GM21717 (cell line): ENCODE results near the gene CDC42.

Source experiments
- ATAC-seq: cut with Tn5 transposase; IDR thresholded peaks from one replicate; pipeline ENCODE4 v1.9.1; 2021; ENCODE audit warnings: mild to moderate bottlenecking, moderate library complexity; ENCODE audit not compliant: unreplicated experiment

The CDC42 gene

GRCh38 chr1:22037520-22037919 lies 15.0 kb upstream of the CDC42 start:
- no peak for ATAC-seq

GRCh38 chr1:22038036-22038435 lies 14.5 kb upstream of the CDC42 start:
- ATAC-seq: no peak

GRCh38 chr1:22039594-22040285 lies 12.8 kb upstream of the CDC42 start:
- ATAC-seq: peak; percentile 96

GRCh38 chr1:22040286-22040623 lies 12.3 kb upstream of the CDC42 start:
- no peak for ATAC-seq

- ATAC-seq: no peak
Measured at GRCh38 chr1:22041505-22041904, 11.0 kb upstream of the CDC42 start.

- ATAC-seq: no peak
Measured at GRCh38 chr1:22043198-22043769, 9.2 kb upstream of the CDC42 start.

GRCh38 chr1:22044690-22045420 lies 7.7 kb upstream of the CDC42 start:
- ATAC-seq: no peak

GRCh38 chr1:22045604-22046228 lies 6.8 kb upstream of the CDC42 start:
- no peak for ATAC-seq

- no peak for ATAC-seq
Measured at GRCh38 chr1:22048351-22049192, 3.9 kb upstream of the CDC42 start.

GRCh38 chr1:22050330-22050729 lies 2.2 kb upstream of the CDC42 start:
- ATAC-seq: no peak

GRCh38 chr1:22051607-22052114 lies 848 bp upstream of the CDC42 start:
- no peak for ATAC-seq

GRCh38 chr1:22053017-22053860 lies 730 bp downstream of the CDC42 start:
- peak; percentile 25 for ATAC-seq

GRCh38 chr1:22053861-22054770 lies 1.6 kb downstream of the CDC42 start:
- no peak for ATAC-seq

- ATAC-seq: no peak
Measured at GRCh38 chr1:22055463-22055862, 3.0 kb downstream of the CDC42 start.

GRCh38 chr1:22056043-22056442 lies 3.5 kb downstream of the CDC42 start:
- no peak for ATAC-seq

GRCh38 chr1:22056936-22057335 lies 4.4 kb downstream of the CDC42 start:
- no peak for ATAC-seq

GRCh38 chr1:22057861-22058260 lies 5.4 kb downstream of the CDC42 start:
- ATAC-seq: no peak

- no peak for ATAC-seq
Measured at GRCh38 chr1:22064751-22065402, 12.4 kb downstream of the CDC42 start.
